Prostate gland (tissue), 2 donors: ENCODE data around the gene GAS6. TPM values are rescaled to one million over a fixed set of nuclear protein-coding genes. Genes with fewer than 3 reads are reported as not detected.

Experiments used
- DNase-seq: peaks from one replicate; pipeline ENCODE4 v3.0.0-alpha.2; 2019; ENCODE audit warnings: low spot score
- H3K27ac ChIP-seq, 2 donors: fragments of 200-600 bp; sonication (generic); 2 replicates each; pipeline ENCODE4 v1.5.1; 2017 to 2019
- H3K27me3 ChIP-seq: fragments of 200-600 bp; sonication (generic); replicated peaks from 2 replicates; pipeline ENCODE4 v1.5.1; 2019; ENCODE audit not compliant: insufficient read depth
- H3K36me3 ChIP-seq, 2 donors: fragments of 200-600 bp; sonication (generic); 1 replicate in 1 of 2; 2 replicates in 1 of 2; pipeline versions ENCODE4 v1.5.1 to v1.8.1; 2017 to 2019
- H3K4me1 ChIP-seq: fragments of 200-600 bp; sonication (generic); replicated peaks from 2 replicates; pipeline ENCODE4 v1.5.1; 2019
- H3K4me3 ChIP-seq, 2 donors: fragments of 200-600 bp; sonication (generic); 2 replicates each; pipeline ENCODE4 v1.5.1; 2017 to 2019
- H3K9me3 ChIP-seq: fragments of 200-600 bp; sonication (generic); 2 replicates; pipeline ENCODE4 v1.5.1; 2017
- CTCF ChIP-seq, 4 experiments: fragments of 200-600 bp in 2 of 4; fragments of 450-650 bp in 2 of 4; sonication (generic) in 2 of 4; IDR thresholded peaks; 1 replicate in 3 of 4; 2 replicates in 1 of 4; pipeline ENCODE4 v1.5.1; 2016 to 2019; ENCODE audit warnings: antibody characterized with exemption in 4 of 4, mild to moderate bottlenecking in 2 of 4, moderate library complexity in 2 of 4
- POLR2A ChIP-seq: fragments of 450-650 bp; IDR thresholded peaks from one replicate; pipeline ENCODE4 v1.6.1; 2016; ENCODE audit warnings: antibody characterized with exemption, mild to moderate bottlenecking
- POLR2AphosphoS5 ChIP-seq: sonication (generic); formaldehyde crosslinking; IDR thresholded peaks from one replicate; pipeline ENCODE4 v1.6.1; 2017; ENCODE audit warnings: antibody characterized with exemption
- WGBS: methylation state at CpG from one replicate; pipeline ENCODE4 v1.1.5; 2018; 5-methylcytosine and 5-hydroxymethylcytosine counted together
- intact Hi-C: fragments of 100-400 bp; cut with DNase I; formaldehyde crosslinking; loops from one replicate; pipeline ENCODE4 v1.14.2; 2022
- total RNA-seq, 2 donors: library from RNA; depleted of rRNA; stranded (reverse); fragments of >200 nt; gene quantifications; one replicate each; pipeline ENCODE4 v1.1.0, GENCODE V29; 2016

GAS6 gene
- total RNA-seq, 2 donors from 2014 or later: 116 to 432 TPM

GRCh38 chr13:113853518-113854237 is 10.2 kb downstream of the GAS6 start:
- 50% methylated on average over 11 of the region's 11 CpGs for WGBS
- TF ChIP-seq POLR2A: no peak
- TF ChIP-seq CTCF (IDR thresholded peaks at IDR 0.05): no peak
- no peak for TF ChIP-seq POLR2AphosphoS5
- no peaks in the 10 kb centered on the region for H3K27me3 ChIP-seq
- H3K4me1 ChIP-seq: peaks cover 23% of the 10 kb centered on the region
- H3K4me3 ChIP-seq: no peak overlapping the region
- DNase-seq: no peak
- intact Hi-C loops: no loop called here
- no peaks in the 10 kb centered on the region for H3K36me3 ChIP-seq
- H3K9me3 ChIP-seq: no peaks in the 10 kb centered on the region
- peak overlapping the region; percentile 32 to 42 for H3K27ac ChIP-seq

GRCh38 chr13:113852536-113853517 is 11.0 kb downstream of the GAS6 start:
- DNase-seq: no peak
- peaks cover 23% of the 10 kb centered on the region for H3K4me1 ChIP-seq
- TF ChIP-seq CTCF (IDR thresholded peaks at IDR 0.05): no peak

GRCh38 chr13:113851826-113852535 is 11.9 kb downstream of the GAS6 start:
- peaks cover 23% of the 10 kb centered on the region for H3K4me1 ChIP-seq
- no peak for TF ChIP-seq POLR2A
- no peak for TF ChIP-seq POLR2AphosphoS5
- no peak for TF ChIP-seq CTCF (IDR thresholded peaks at IDR 0.05)
- intact Hi-C loops: no loop called here
- no peaks in the 10 kb centered on the region for H3K9me3 ChIP-seq
- no peak overlapping the region for H3K4me3 ChIP-seq
- no peak overlapping the region for H3K27ac ChIP-seq
- no peak for DNase-seq
- WGBS: 92% methylated on average over 23 of the region's 23 CpGs
- H3K36me3 ChIP-seq: no peaks in the 10 kb centered on the region
- H3K27me3 ChIP-seq: no peaks in the 10 kb centered on the region

More at GRCh38 chr13:113852536-113853517, 11.0 kb downstream of the GAS6 start:
- H3K27me3 ChIP-seq: no peaks in the 10 kb centered on the region
- WGBS: 74% methylated on average over 22 of the region's 22 CpGs
- no peaks in the 10 kb centered on the region for H3K9me3 ChIP-seq
- intact Hi-C loops: no loop called here
- H3K36me3 ChIP-seq: no peaks in the 10 kb centered on the region
- H3K4me3 ChIP-seq: no peak overlapping the region
- peak overlapping the region; percentile 32 to 42 for H3K27ac ChIP-seq

- Histone ChIP-seq H3K27me3 (no peaks in the 10 kb centered on the region), H3K4me3 (no peak overlapping the region), H3K9me3 (no peaks in the 10 kb centered on the region), H3K36me3 (no peaks in the 10 kb centered on the region), H3K27ac (no peak overlapping the region), H3K4me1 (peaks cover 21% of the 10 kb centered on the region)
- WGBS: 100% methylated on average over 1 of the region's 1 CpG
- intact Hi-C loops: no loop called here
- no peak for TF ChIP-seq CTCF (IDR thresholded peaks at IDR 0.05)
- no peak for TF ChIP-seq POLR2A
- TF ChIP-seq POLR2AphosphoS5: no peak
- DNase-seq: no peak
Observed at GRCh38 chr13:113851480-113851803, 12.4 kb downstream of the GAS6 start.
